Measurements from ENCODE around the gene RXRA.

Gene RXRA

GRCh38 chr9:134344068-134344799, 18.0 kb downstream of the RXRA start:
- no peaks in the 10 kb centered on the region for H3K27me3 ChIP-seq (replicated peaks in 2 of 5; ENCODE audit: control insufficient read depth in 4 of 5, insufficient read depth in 5 of 5, low read length in 4 of 5)
- no peaks in the 10 kb centered on the region for H3K9me3 ChIP-seq (ENCODE audit: control extremely low read depth in 1 of 5, control insufficient read depth in 4 of 5, insufficient read depth in 2 of 5, low read depth in 1 of 5, low read length in 4 of 5)
- H3K4me1 ChIP-seq (ENCODE audit: control extremely low read depth in 1 of 4, control insufficient read depth in 4 of 4, insufficient read depth in 4 of 4, low read length in 3 of 4) = peaks cover 0 to 79% (median 68%) of the 10 kb centered on the region in 4 experiments
- DNase-seq = peak; percentile 80 to 93 (median 91)
- 5% methylated on average over 13 of the region's 17 CpGs for WGBS (ENCODE audit: insufficient coverage)
- ChIA-PET CTCF (interaction anchor here (0.5 to 3.0 kb wide), 15 partner anchors 8 to 180 kb away, joined by 3 to 13 read pairs (median 4); no protein-coding TSS in a partner anchor), POLR2A (no interaction called here)
- no peak overlapping the region for H3K27ac ChIP-seq (ENCODE audit: insufficient read depth in 1 of 2, low read depth in 1 of 2, low read length in 2 of 2, poor library complexity in 1 of 2, severe bottlenecking in 2 of 2)
- peak overlapping the region in 4 of 7 experiments; percentile 22 to 42 (median 26) for H3K4me3 ChIP-seq (ENCODE audit: control insufficient read depth in 1 of 7, extremely low read depth in 1 of 7, insufficient read depth in 4 of 7, low read depth in 2 of 7, low read length in 6 of 7)
- H3K36me3 ChIP-seq (ENCODE audit: control insufficient read depth in 4 of 4, insufficient read depth in 4 of 4, low read length in 3 of 4) = peaks cover 0 to 3% (median 1%) of the 10 kb centered on the region in 4 experiments

- Histone ChIP-seq H3K9me3 (ENCODE audit: control extremely low read depth in 1 of 5, control insufficient read depth in 4 of 5, insufficient read depth in 2 of 5, low read depth in 1 of 5, low read length in 4 of 5) (no peaks in the 10 kb centered on the region), H3K4me3 (ENCODE audit: control insufficient read depth in 1 of 7, extremely low read depth in 1 of 7, insufficient read depth in 4 of 7, low read depth in 2 of 7, low read length in 6 of 7) (peak overlapping the region in 3 of 7 experiments; percentile 26 to 42 (median 26)), H3K36me3 (ENCODE audit: control insufficient read depth in 4 of 4, insufficient read depth in 4 of 4, low read length in 3 of 4) (peaks cover 0 to 3% (median 1%) of the 10 kb centered on the region in 4 experiments), H3K4me1 (ENCODE audit: control extremely low read depth in 1 of 4, control insufficient read depth in 4 of 4, insufficient read depth in 4 of 4, low read length in 3 of 4) (peaks cover 0 to 73% (median 61%) of the 10 kb centered on the region in 4 experiments), H3K27me3 (replicated peaks in 2 of 5; ENCODE audit: control insufficient read depth in 4 of 5, insufficient read depth in 5 of 5, low read length in 4 of 5) (no peaks in the 10 kb centered on the region), H3K27ac (ENCODE audit: insufficient read depth in 1 of 2, low read depth in 1 of 2, low read length in 2 of 2, poor library complexity in 1 of 2, severe bottlenecking in 2 of 2) (no peak overlapping the region)
- WGBS (ENCODE audit: insufficient coverage) = 61% methylated on average over 10 of the region's 14 CpGs
- ChIA-PET POLR2A (no interaction called here), CTCF (interaction anchor here (0.9 to 3.0 kb wide), 13 partner anchors 9 to 177 kb away, joined by 3 to 13 read pairs (median 4); no protein-coding TSS in a partner anchor)
- no peak for DNase-seq
These were observed 18.6 kb downstream of the RXRA start for GRCh38 chr9:134344800-134345310.

- H3K4me1 ChIP-seq (ENCODE audit: control extremely low read depth in 1 of 4, control insufficient read depth in 4 of 4, insufficient read depth in 4 of 4, low read length in 3 of 4) = peaks cover 0 to 64% (median 53%) of the 10 kb centered on the region in 4 experiments
- CTCF ChIA-PET = interaction anchor here (1.0 to 3.0 kb wide), 5 partner anchors 9 to 178 kb away, joined by 3 to 13 read pairs (median 4); no protein-coding TSS in a partner anchor
- H3K9me3 ChIP-seq (ENCODE audit: control extremely low read depth in 1 of 5, control insufficient read depth in 4 of 5, insufficient read depth in 2 of 5, low read depth in 1 of 5, low read length in 4 of 5) = no peaks in the 10 kb centered on the region
- no peak overlapping the region for H3K27ac ChIP-seq (ENCODE audit: insufficient read depth in 1 of 2, low read depth in 1 of 2, low read length in 2 of 2, poor library complexity in 1 of 2, severe bottlenecking in 2 of 2)
- no peaks in the 10 kb centered on the region for H3K27me3 ChIP-seq (replicated peaks in 2 of 5; ENCODE audit: control insufficient read depth in 4 of 5, insufficient read depth in 5 of 5, low read length in 4 of 5)
- H3K4me3 ChIP-seq (ENCODE audit: control insufficient read depth in 1 of 7, extremely low read depth in 1 of 7, insufficient read depth in 4 of 7, low read depth in 2 of 7, low read length in 6 of 7) = no peak overlapping the region
- DNase-seq = no peak
- 87% methylated on average over 9 of the region's 12 CpGs for WGBS (ENCODE audit: insufficient coverage)
- H3K36me3 ChIP-seq (ENCODE audit: control insufficient read depth in 4 of 4, insufficient read depth in 4 of 4, low read length in 3 of 4) = peaks cover 0 to 3% (median 1%) of the 10 kb centered on the region in 4 experiments
- POLR2A ChIA-PET = no interaction called here
These were observed 19.5 kb downstream of the RXRA start for GRCh38 chr9:134345737-134346136.

GRCh38 chr9:134346151-134346550, 19.9 kb downstream of the RXRA start:
- peak in 2 of 3 donors; percentile 49 to 51 for DNase-seq
- Histone ChIP-seq H3K27me3 (replicated peaks in 2 of 5; ENCODE audit: control insufficient read depth in 4 of 5, insufficient read depth in 5 of 5, low read length in 4 of 5) (no peaks in the 10 kb centered on the region), H3K9me3 (ENCODE audit: control extremely low read depth in 1 of 5, control insufficient read depth in 4 of 5, insufficient read depth in 2 of 5, low read depth in 1 of 5, low read length in 4 of 5) (no peaks in the 10 kb centered on the region), H3K4me1 (ENCODE audit: control extremely low read depth in 1 of 4, control insufficient read depth in 4 of 4, insufficient read depth in 4 of 4, low read length in 3 of 4) (peaks cover 0 to 60% (median 48%) of the 10 kb centered on the region in 4 experiments), H3K4me3 (ENCODE audit: control insufficient read depth in 1 of 7, extremely low read depth in 1 of 7, insufficient read depth in 4 of 7, low read depth in 2 of 7, low read length in 6 of 7) (no peak overlapping the region), H3K36me3 (ENCODE audit: control insufficient read depth in 4 of 4, insufficient read depth in 4 of 4, low read length in 3 of 4) (peaks cover 0 to 3% (median 1%) of the 10 kb centered on the region in 4 experiments), H3K27ac (ENCODE audit: insufficient read depth in 1 of 2, low read depth in 1 of 2, low read length in 2 of 2, poor library complexity in 1 of 2, severe bottlenecking in 2 of 2) (no peak overlapping the region)
- 70% methylated on average over 13 of the region's 14 CpGs for WGBS (ENCODE audit: insufficient coverage)
- CTCF ChIA-PET = interaction anchor here (1.2 to 3.0 kb wide), 2 partner anchors 8 to 87 kb away, joined by 3 to 13 read pairs; no protein-coding TSS in a partner anchor
- POLR2A ChIA-PET = no interaction called here

- Histone ChIP-seq H3K27me3 (replicated peaks in 2 of 5; ENCODE audit: control insufficient read depth in 4 of 5, insufficient read depth in 5 of 5, low read length in 4 of 5) (no peaks in the 10 kb centered on the region), H3K4me3 (ENCODE audit: control insufficient read depth in 1 of 7, extremely low read depth in 1 of 7, insufficient read depth in 4 of 7, low read depth in 2 of 7, low read length in 6 of 7) (no peak overlapping the region), H3K36me3 (ENCODE audit: control insufficient read depth in 4 of 4, insufficient read depth in 4 of 4, low read length in 3 of 4) (peaks cover 0 to 3% (median 1%) of the 10 kb centered on the region in 4 experiments), H3K4me1 (ENCODE audit: control extremely low read depth in 1 of 4, control insufficient read depth in 4 of 4, insufficient read depth in 4 of 4, low read length in 3 of 4) (peaks cover 0 to 51% (median 40%) of the 10 kb centered on the region in 4 experiments), H3K9me3 (ENCODE audit: control extremely low read depth in 1 of 5, control insufficient read depth in 4 of 5, insufficient read depth in 2 of 5, low read depth in 1 of 5, low read length in 4 of 5) (no peaks in the 10 kb centered on the region), H3K27ac (ENCODE audit: insufficient read depth in 1 of 2, low read depth in 1 of 2, low read length in 2 of 2, poor library complexity in 1 of 2, severe bottlenecking in 2 of 2) (no peak overlapping the region)
- CTCF ChIA-PET = interaction anchor here (1.2 kb wide), 1 partner anchor 86 kb away, joined by 3 read pairs; no protein-coding TSS in a partner anchor
- DNase-seq = no peak
- WGBS (ENCODE audit: insufficient coverage) = 97% methylated on average over 17 of the region's 21 CpGs
- POLR2A ChIA-PET = no interaction called here
These were observed 20.8 kb downstream of the RXRA start for GRCh38 chr9:134346840-134347583.

- peaks cover 0 to 41% (median 30%) of the 10 kb centered on the region in 4 experiments for H3K4me1 ChIP-seq (ENCODE audit: control extremely low read depth in 1 of 4, control insufficient read depth in 4 of 4, insufficient read depth in 4 of 4, low read length in 3 of 4)
- peaks cover 0 to 3% (median 1%) of the 10 kb centered on the region in 4 experiments for H3K36me3 ChIP-seq (ENCODE audit: control insufficient read depth in 4 of 4, insufficient read depth in 4 of 4, low read length in 3 of 4)
- CTCF ChIA-PET = interaction anchor here (1.1 kb wide), 1 partner anchor 11 kb away, joined by 3 read pairs; no protein-coding TSS in a partner anchor
- H3K4me3 ChIP-seq (ENCODE audit: control insufficient read depth in 1 of 7, extremely low read depth in 1 of 7, insufficient read depth in 4 of 7, low read depth in 2 of 7, low read length in 6 of 7) = no peak overlapping the region
- POLR2A ChIA-PET = no interaction called here
- DNase-seq = no peak
- H3K9me3 ChIP-seq (ENCODE audit: control extremely low read depth in 1 of 5, control insufficient read depth in 4 of 5, insufficient read depth in 2 of 5, low read depth in 1 of 5, low read length in 4 of 5) = no peaks in the 10 kb centered on the region
- H3K27me3 ChIP-seq (replicated peaks in 2 of 5; ENCODE audit: control insufficient read depth in 4 of 5, insufficient read depth in 5 of 5, low read length in 4 of 5) = no peaks in the 10 kb centered on the region
- 97% methylated on average over 10 of the region's 10 CpGs for WGBS (ENCODE audit: insufficient coverage)
- H3K27ac ChIP-seq (ENCODE audit: insufficient read depth in 1 of 2, low read depth in 1 of 2, low read length in 2 of 2, poor library complexity in 1 of 2, severe bottlenecking in 2 of 2) = no peak overlapping the region
These were observed 21.7 kb downstream of the RXRA start for GRCh38 chr9:134347996-134348395.

Data from common myeloid progenitor, CD34-positive (primary cell).